ENCODE measurements around the gene WWTR1. TPM values are rescaled to one million over a fixed set of nuclear protein-coding genes. Genes with fewer than 3 reads are reported as not detected.

Gene WWTR1
- total RNA-seq, 6 experiments from 2014 or later, result 10.6 to 19.7 (median 15.3) TPM

DNA sequence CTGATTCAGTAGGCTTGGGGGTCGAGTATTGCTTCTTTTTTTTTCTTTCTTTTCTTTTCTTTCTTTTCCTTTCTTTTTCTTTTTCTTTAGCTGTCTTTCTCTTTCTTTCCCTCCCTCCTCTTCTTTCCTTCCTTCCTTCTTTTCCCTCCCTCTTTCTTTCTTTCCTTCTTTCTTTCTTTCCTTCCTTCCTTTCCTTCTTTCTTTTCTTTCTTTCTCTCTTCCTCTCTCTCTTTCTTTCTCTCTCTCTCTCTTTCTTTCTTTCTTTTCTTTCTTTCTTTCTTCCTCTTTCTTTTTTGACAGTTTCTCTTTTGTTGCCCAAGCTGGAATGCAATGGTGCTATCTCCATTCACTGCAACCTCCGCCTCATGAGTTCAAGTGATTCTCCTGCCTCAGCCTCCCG lies 147.3 kb downstream of the WWTR1 start:
- no peak for TF ChIP-seq POLR2A (IDR thresholded peaks at IDR 0.05)
- TF ChIP-seq, protein P1, sequence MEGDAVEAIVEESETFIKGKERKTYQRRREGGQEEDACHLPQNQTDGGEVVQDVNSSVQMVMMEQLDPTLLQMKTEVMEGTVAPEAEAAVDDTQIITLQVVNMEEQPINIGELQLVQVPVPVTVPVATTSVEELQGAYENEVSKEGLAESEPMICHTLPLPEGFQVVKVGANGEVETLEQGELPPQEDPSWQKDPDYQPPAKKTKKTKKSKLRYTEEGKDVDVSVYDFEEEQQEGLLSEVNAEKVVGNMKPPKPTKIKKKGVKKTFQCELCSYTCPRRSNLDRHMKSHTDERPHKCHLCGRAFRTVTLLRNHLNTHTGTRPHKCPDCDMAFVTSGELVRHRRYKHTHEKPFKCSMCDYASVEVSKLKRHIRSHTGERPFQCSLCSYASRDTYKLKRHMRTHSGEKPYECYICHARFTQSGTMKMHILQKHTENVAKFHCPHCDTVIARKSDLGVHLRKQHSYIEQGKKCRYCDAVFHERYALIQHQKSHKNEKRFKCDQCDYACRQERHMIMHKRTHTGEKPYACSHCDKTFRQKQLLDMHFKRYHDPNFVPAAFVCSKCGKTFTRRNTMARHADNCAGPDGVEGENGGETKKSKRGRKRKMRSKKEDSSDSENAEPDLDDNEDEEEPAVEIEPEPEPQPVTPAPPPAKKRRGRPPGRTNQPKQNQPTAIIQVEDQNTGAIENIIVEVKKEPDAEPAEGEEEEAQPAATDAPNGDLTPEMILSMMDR (IDR thresholded peaks at IDR 0.05), result no peak
- Histone ChIP-seq H3K4me3 (no peak overlapping the region), H3K27me3 (no peaks in the 10 kb centered on the region), H3K4me1 (peaks cover 0 to 23% (median 0%) of the 10 kb centered on the region in 4 donors), H3K27ac (no peak overlapping the region), H3K36me3 (no peaks in the 10 kb centered on the region), H3K9me3 (no peaks in the 10 kb centered on the region)
- 81% methylated on average over 3 of the region's 3 CpGs for whole genome bisulfite sequencing (ENCODE audit: insufficient coverage, low coverage, low lambda C conversion rate, missing lambda C conversion rate)
- DNase-seq (no peak), ATAC-seq (no peak)
- intact Hi-C loops (cut with DNase I), result loop anchor here (10.0 kb wide), 1 partner anchor 204 kb away; no protein-coding TSS in a partner anchor

DNA sequence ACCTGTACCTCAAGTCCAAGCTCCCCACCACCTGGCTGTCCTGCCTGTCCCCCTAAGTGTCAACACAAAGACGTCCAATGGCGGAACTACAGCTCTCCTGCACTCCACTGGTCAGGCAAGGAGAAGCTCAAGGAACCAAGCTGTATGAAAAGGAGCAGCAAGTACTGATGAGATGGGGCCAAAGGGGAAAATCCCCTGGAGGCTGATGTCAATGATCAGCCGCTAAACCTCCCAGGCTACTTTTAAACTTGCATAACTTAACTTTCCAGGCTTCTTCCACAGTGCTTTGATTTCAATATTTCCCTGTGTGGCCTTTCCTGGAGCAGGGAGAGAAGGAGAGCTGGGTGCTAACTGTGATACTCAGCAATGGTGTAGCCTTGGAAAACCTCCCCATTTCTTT lies 148.3 kb downstream of the WWTR1 start:
- no peak for DNase-seq
- no peaks in the 10 kb centered on the region for H3K9me3 ChIP-seq
- no peak overlapping the region for H3K4me3 ChIP-seq
- intact Hi-C loops (cut with DNase I), result no loop called here
- no peak for ATAC-seq
- H3K27ac ChIP-seq, result no peak overlapping the region
- WGBS (ENCODE audit: insufficient coverage, low coverage, low lambda C conversion rate, missing lambda C conversion rate), result no CpG with 5 or more reads among the region's 3 CpGs
- no peaks in the 10 kb centered on the region for H3K27me3 ChIP-seq
- no peaks in the 10 kb centered on the region for H3K36me3 ChIP-seq
- no peak for TF ChIP-seq POLR2A (IDR thresholded peaks at IDR 0.05)
- TF ChIP-seq, protein P1 (IDR thresholded peaks at IDR 0.05), result no peak
- peaks cover 0 to 23% (median 0%) of the 10 kb centered on the region in 4 donors for H3K4me1 ChIP-seq

DNA sequence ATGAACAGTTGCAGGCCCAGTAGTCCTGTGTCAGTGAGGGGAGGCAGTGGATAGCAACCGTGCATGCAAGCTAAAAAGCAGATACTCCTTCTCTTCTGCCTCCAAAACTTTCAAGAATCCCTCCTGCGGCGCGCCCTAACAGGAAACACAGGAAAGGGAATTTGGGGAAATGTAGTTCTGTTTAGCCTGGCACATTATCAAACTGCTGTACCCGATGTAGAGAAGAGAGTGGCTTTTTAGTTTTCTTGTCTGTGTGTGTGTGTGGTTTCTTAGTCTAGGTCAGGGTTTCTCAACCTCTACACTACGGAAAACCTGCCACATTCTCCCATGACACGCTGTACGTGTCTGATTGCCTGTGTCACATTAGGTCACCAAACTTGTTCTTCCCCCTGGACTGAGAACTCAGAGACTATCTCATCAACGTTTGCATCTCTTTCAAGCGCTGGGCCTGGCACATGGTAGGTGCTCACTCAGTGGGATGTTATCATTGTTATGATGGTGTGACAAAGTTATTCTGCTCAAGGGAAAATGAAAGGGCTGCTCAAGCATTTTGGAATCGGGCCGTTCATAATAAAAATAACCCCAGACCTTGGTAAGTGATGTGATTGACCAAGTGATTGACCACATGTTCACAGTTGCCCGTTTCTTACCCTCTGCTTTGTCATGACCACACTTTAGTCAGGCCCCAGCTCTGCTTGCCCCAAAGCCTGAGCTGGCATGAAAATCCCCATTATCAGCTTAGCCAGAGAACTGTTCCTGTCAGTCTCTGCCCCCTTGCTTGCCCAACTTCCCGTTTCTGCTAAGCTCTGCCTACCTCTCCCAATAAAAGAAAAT lies 150.1 kb downstream of the WWTR1 start:
- H3K4me3 ChIP-seq, result no peak overlapping the region
- ATAC-seq, result peak; percentile 13 to 69 (median 44)
- H3K4me1 ChIP-seq, result peaks cover 0 to 23% (median 0%) of the 10 kb centered on the region in 4 donors
- H3K36me3 ChIP-seq, result peaks cover 0 to 10% (median 0%) of the 10 kb centered on the region in 4 donors
- no peaks in the 10 kb centered on the region for H3K27me3 ChIP-seq
- intact Hi-C loops (cut with DNase I), result no loop called here
- peak overlapping the region in 2 of 3 donors; percentile 10 to 52 for H3K27ac ChIP-seq
- DNase-seq, result peak in 1 of 3 donors; percentile 35
- no peak for TF ChIP-seq POLR2A (IDR thresholded peaks at IDR 0.05)
- TF ChIP-seq, protein P1 (IDR thresholded peaks at IDR 0.05), result no peak
- H3K9me3 ChIP-seq, result no peaks in the 10 kb centered on the region
- 31% methylated on average over 14 of the region's 14 CpGs for WGBS (ENCODE audit: insufficient coverage, low coverage, low lambda C conversion rate, missing lambda C conversion rate)

DNA sequence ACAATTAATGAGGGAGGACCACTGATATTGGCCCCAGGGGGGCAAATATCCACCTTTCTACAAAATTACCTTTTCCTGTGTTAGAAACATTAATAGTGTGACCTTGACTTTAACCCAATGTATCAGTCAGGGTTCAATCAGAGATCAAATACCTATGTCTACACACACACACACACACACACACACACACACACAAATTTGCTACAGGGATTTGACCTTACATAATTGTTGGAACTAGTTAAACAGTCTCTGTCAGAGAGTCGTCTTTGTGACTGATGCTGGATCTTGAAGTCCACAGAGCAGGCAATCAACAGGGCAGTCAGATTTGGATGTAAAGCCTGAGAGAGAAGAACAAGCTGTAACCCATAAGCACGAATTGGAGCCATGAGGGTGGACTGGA lies 150.9 kb downstream of the WWTR1 start:
- intact Hi-C loops (cut with DNase I), result no loop called here
- H3K36me3 ChIP-seq, result peaks cover 0 to 16% (median 2%) of the 10 kb centered on the region in 4 donors
- H3K9me3 ChIP-seq, result no peaks in the 10 kb centered on the region
- H3K4me3 ChIP-seq, result no peak overlapping the region
- no peak for TF ChIP-seq POLR2A (IDR thresholded peaks at IDR 0.05)
- TF ChIP-seq, protein P1 (IDR thresholded peaks at IDR 0.05), result no peak
- 51% methylated on average over 2 of the region's 2 CpGs for WGBS (ENCODE audit: insufficient coverage, low coverage, low lambda C conversion rate, missing lambda C conversion rate)
- H3K27ac ChIP-seq, result peak overlapping the region in 1 of 3 donors; percentile 52
- peak; percentile 20 to 63 (median 50) for ATAC-seq
- peaks cover 0 to 20% (median 0%) of the 10 kb centered on the region in 4 donors for H3K4me1 ChIP-seq
- DNase-seq, result no peak
- H3K27me3 ChIP-seq, result no peaks in the 10 kb centered on the region

Measured in right lobe of liver (tissue), 6 donors.